ENCODE results near the gene FIZ1.
A peak's percentile ranks its signal among the peaks of the same experiment; 100 is the strongest.

Gene FIZ1

DNA sequence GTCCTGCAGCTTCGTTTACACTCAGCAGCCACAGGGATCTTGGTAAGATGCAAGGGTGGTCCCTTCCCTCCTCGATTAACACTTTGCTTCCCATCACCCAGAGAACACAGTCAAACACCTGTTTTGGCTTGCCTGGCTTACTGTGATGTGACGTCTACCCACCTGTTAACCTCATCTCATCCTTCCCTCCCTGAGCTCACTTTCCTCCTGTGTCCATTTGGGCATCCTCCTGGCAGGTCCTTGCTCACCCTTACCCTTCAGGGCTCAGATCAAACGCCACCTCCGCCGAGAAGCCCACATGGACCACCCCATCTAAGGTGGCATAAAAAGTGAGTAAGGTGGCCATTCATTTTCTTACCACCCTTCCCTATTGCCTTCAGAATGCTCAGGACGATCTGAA lies 9.2 kb downstream of the FIZ1 start:
- TF ChIP-seq POLR2AphosphoS5 (IDR thresholded peaks at IDR 0.05; ENCODE audit: low read depth, low read length) (no peak), FOXP2 (optimal IDR thresholded peaks at IDR 0.05; ENCODE audit: borderline replicate concordance, extremely low read depth, extremely low read length, insufficient read depth) (no peak), TAF1 (IDR thresholded peaks at IDR 0.05; ENCODE audit: borderline replicate concordance, insufficient read depth, low read length) (no peak), SIN3A (IDR thresholded peaks at IDR 0.05; ENCODE audit: borderline replicate concordance, insufficient read depth, low read length) (no peak)
- TF ChIP-seq, protein P1, sequence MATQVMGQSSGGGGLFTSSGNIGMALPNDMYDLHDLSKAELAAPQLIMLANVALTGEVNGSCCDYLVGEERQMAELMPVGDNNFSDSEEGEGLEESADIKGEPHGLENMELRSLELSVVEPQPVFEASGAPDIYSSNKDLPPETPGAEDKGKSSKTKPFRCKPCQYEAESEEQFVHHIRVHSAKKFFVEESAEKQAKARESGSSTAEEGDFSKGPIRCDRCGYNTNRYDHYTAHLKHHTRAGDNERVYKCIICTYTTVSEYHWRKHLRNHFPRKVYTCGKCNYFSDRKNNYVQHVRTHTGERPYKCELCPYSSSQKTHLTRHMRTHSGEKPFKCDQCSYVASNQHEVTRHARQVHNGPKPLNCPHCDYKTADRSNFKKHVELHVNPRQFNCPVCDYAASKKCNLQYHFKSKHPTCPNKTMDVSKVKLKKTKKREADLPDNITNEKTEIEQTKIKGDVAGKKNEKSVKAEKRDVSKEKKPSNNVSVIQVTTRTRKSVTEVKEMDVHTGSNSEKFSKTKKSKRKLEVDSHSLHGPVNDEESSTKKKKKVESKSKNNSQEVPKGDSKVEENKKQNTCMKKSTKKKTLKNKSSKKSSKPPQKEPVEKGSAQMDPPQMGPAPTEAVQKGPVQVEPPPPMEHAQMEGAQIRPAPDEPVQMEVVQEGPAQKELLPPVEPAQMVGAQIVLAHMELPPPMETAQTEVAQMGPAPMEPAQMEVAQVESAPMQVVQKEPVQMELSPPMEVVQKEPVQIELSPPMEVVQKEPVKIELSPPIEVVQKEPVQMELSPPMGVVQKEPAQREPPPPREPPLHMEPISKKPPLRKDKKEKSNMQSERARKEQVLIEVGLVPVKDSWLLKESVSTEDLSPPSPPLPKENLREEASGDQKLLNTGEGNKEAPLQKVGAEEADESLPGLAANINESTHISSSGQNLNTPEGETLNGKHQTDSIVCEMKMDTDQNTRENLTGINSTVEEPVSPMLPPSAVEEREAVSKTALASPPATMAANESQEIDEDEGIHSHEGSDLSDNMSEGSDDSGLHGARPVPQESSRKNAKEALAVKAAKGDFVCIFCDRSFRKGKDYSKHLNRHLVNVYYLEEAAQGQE (IDR thresholded peaks at IDR 0.05; ENCODE audit: insufficient read depth in 1 of 2, low read depth in 2 of 2, low read length in 2 of 2) = no peak

- TF ChIP-seq FOXP2 (optimal IDR thresholded peaks at IDR 0.05; ENCODE audit: borderline replicate concordance, extremely low read depth, extremely low read length, insufficient read depth) = no peak
- no peak for TF ChIP-seq SIN3A (IDR thresholded peaks at IDR 0.05; ENCODE audit: borderline replicate concordance, insufficient read depth, low read length)
- no peak for TF ChIP-seq POLR2AphosphoS5 (IDR thresholded peaks at IDR 0.05; ENCODE audit: low read depth, low read length)
- TF ChIP-seq TAF1 (IDR thresholded peaks at IDR 0.05; ENCODE audit: borderline replicate concordance, insufficient read depth, low read length) = no peak
- TF ChIP-seq, protein P1 (IDR thresholded peaks at IDR 0.05; ENCODE audit: insufficient read depth in 1 of 2, low read depth in 2 of 2, low read length in 2 of 2) = no peak
These were observed 10.6 kb downstream of the FIZ1 start for GRCh38 chr19:55588738-55589137.

- TF ChIP-seq POLR2AphosphoS5 (IDR thresholded peaks at IDR 0.05; ENCODE audit: low read depth, low read length) = peak; percentile 74
- no peak for TF ChIP-seq SIN3A (IDR thresholded peaks at IDR 0.05; ENCODE audit: borderline replicate concordance, insufficient read depth, low read length)
- TF ChIP-seq, protein P1 (IDR thresholded peaks at IDR 0.05; ENCODE audit: insufficient read depth in 1 of 2, low read depth in 2 of 2, low read length in 2 of 2) = no peak
- peak; percentile 30 for TF ChIP-seq FOXP2 (optimal IDR thresholded peaks at IDR 0.05; ENCODE audit: borderline replicate concordance, extremely low read depth, extremely low read length, insufficient read depth)
- peak; percentile 16; the same call in 1 of the 2 replicates for TF ChIP-seq TAF1 (IDR thresholded peaks at IDR 0.05; ENCODE audit: borderline replicate concordance, insufficient read depth, low read length)
These were observed 12.2 kb downstream of the FIZ1 start for GRCh38 chr19:55586976-55587668.

- TF ChIP-seq, protein P1 (IDR thresholded peaks at IDR 0.05; ENCODE audit: insufficient read depth in 1 of 2, low read depth in 2 of 2, low read length in 2 of 2) = 0 out of 4 replicates have a peak, but pooled peaks of 1 of the 2 experiments have one; percentile 29
- TF ChIP-seq POLR2AphosphoS5 (IDR thresholded peaks at IDR 0.05; ENCODE audit: low read depth, low read length) (peak; percentile 68), FOXP2 (optimal IDR thresholded peaks at IDR 0.05; ENCODE audit: borderline replicate concordance, extremely low read depth, extremely low read length, insufficient read depth) (no peak), TAF1 (IDR thresholded peaks at IDR 0.05; ENCODE audit: borderline replicate concordance, insufficient read depth, low read length) (peak; percentile 45; the same call in 1 of the 2 replicates), SIN3A (IDR thresholded peaks at IDR 0.05; ENCODE audit: borderline replicate concordance, insufficient read depth, low read length) (0 out of 2 replicates have a peak, but pooled peaks have one; percentile 9)
These were observed 13.5 kb downstream of the FIZ1 start for GRCh38 chr19:55585658-55586339.
